Osteocyte (in vitro differentiated cells): ENCODE data around the gene AAMP. TPM values are rescaled to one million over a fixed set of nuclear protein-coding genes. Genes with fewer than 3 reads are reported as not detected.
"Not testable (repeated sequence)": the region's sequence is repeated elsewhere in the genome, so short reads cannot be mapped to it uniquely, and the experiment has no call there.

Source experiments
- DNase-seq: peaks from one replicate; pipeline ENCODE4 v3.0.0; 2021; ENCODE audit warnings: mixed read lengths; ENCODE audit not compliant: unreplicated experiment; ENCODE audit errors: extremely low spot score
- H3K27ac Mint-ChIP-seq: one replicate; pipeline ENCODE4 v1.8.0; 2021; ENCODE audit warnings: mild to moderate bottlenecking, mixed read lengths; ENCODE audit not compliant: unreplicated experiment
- H3K27me3 Mint-ChIP-seq: one replicate; pipeline ENCODE4 v1.8.0; 2021; ENCODE audit warnings: mixed read lengths; ENCODE audit not compliant: unreplicated experiment
- H3K36me3 Mint-ChIP-seq: one replicate; pipeline ENCODE4 v1.8.0; 2021; ENCODE audit warnings: mixed read lengths; ENCODE audit not compliant: unreplicated experiment
- H3K4me1 Mint-ChIP-seq: one replicate; pipeline ENCODE4 v1.8.0; 2021; ENCODE audit warnings: mixed read lengths; ENCODE audit not compliant: unreplicated experiment
- H3K4me3 Mint-ChIP-seq: one replicate; pipeline ENCODE4 v1.8.0; 2021; ENCODE audit warnings: mild to moderate bottlenecking, moderate library complexity, mixed read lengths; ENCODE audit not compliant: unreplicated experiment
- H3K9me3 Mint-ChIP-seq: one replicate; pipeline ENCODE4 v1.8.0; 2021; ENCODE audit warnings: mixed read lengths; ENCODE audit not compliant: unreplicated experiment
- CTCF ChIP-seq: fragments of 200-600 bp; sonication (generic); IDR thresholded peaks from 2 replicates; pipeline ENCODE4 v1.5.0; 2021; ENCODE audit warnings: antibody characterized with exemption, mild to moderate bottlenecking, moderate library complexity
- total RNA-seq: library from RNA; stranded (reverse); gene quantifications from 2 replicates; pipeline ENCODE4 v1.2.1, GENCODE V29; 2021

The AAMP gene
- total RNA-seq, 1 donor from 2014 or later, result 62.9 TPM

GRCh38 chr2:218313356-218313755, 43.4 kb upstream of the AAMP start:
- H3K4me1 Mint-ChIP-seq, result peaks cover 3% of the 10 kb centered on the region
- no peak overlapping the region for H3K27ac Mint-ChIP-seq
- no peak for DNase-seq

GRCh38 chr2:218312267-218312756, 42.4 kb upstream of the AAMP start:
- TF ChIP-seq CTCF, result no peak
- H3K27me3 Mint-ChIP-seq, result peaks cover 2% of the 10 kb centered on the region
- no peak for DNase-seq
- no peak overlapping the region for H3K4me3 Mint-ChIP-seq
- no peak overlapping the region for H3K27ac Mint-ChIP-seq
- H3K36me3 Mint-ChIP-seq, result no peaks in the 10 kb centered on the region
- H3K4me1 Mint-ChIP-seq, result peaks cover 3% of the 10 kb centered on the region
- no peaks in the 10 kb centered on the region for H3K9me3 Mint-ChIP-seq

More at GRCh38 chr2:218313356-218313755, 43.4 kb upstream of the AAMP start:
- Mint-ChIP-seq H3K9me3 (no peaks in the 10 kb centered on the region), H3K27me3 (no peaks in the 10 kb centered on the region), H3K4me3 (no peak overlapping the region), H3K36me3 (no peaks in the 10 kb centered on the region)
- TF ChIP-seq CTCF, result no peak

GRCh38 chr2:218311541-218312266, 41.8 kb upstream of the AAMP start:
- not testable (repeated sequence) for H3K36me3 Mint-ChIP-seq, H3K9me3 Mint-ChIP-seq, H3K27me3 Mint-ChIP-seq, DNase-seq, H3K4me1 Mint-ChIP-seq, H3K4me3 Mint-ChIP-seq, H3K27ac Mint-ChIP-seq

GRCh38 chr2:218310853-218311540, 41.1 kb upstream of the AAMP start:
- no peak overlapping the region for H3K27ac Mint-ChIP-seq
- H3K36me3 Mint-ChIP-seq, result no peaks in the 10 kb centered on the region
- H3K27me3 Mint-ChIP-seq, result peaks cover 3% of the 10 kb centered on the region
- TF ChIP-seq CTCF, result no peak
- no peak for DNase-seq
- no peaks in the 10 kb centered on the region for H3K9me3 Mint-ChIP-seq
- H3K4me1 Mint-ChIP-seq, result no peaks in the 10 kb centered on the region
- no peak overlapping the region for H3K4me3 Mint-ChIP-seq

- no peaks in the 10 kb centered on the region for H3K9me3 Mint-ChIP-seq
- H3K4me3 Mint-ChIP-seq, result no peak overlapping the region
- DNase-seq, result no peak
- no peak for TF ChIP-seq CTCF
- no peak overlapping the region for H3K27ac Mint-ChIP-seq
- H3K36me3 Mint-ChIP-seq, result no peaks in the 10 kb centered on the region
- H3K27me3 Mint-ChIP-seq, result peaks cover 3% of the 10 kb centered on the region
- no peaks in the 10 kb centered on the region for H3K4me1 Mint-ChIP-seq
Observed at GRCh38 chr2:218307415-218308090, 37.6 kb upstream of the AAMP start.
